ENCODE data around the gene CMIP.

The CMIP gene

GRCh38 chr16:81494434-81494806, 49.8 kb downstream of the CMIP start:
- no peak for TF ChIP-seq EZH2 (IDR thresholded peaks at IDR 0.05; ENCODE audit: borderline replicate concordance, low read depth, low read length, severe bottlenecking)
- TF ChIP-seq CTCF (IDR thresholded peaks at IDR 0.05; ENCODE audit: borderline replicate concordance, extremely low read depth, low read length, poor library complexity, severe bottlenecking) = no peak
- Histone ChIP-seq H3K4me2 (ENCODE audit: insufficient read depth, low read length) (no peak overlapping the region), H3K4me1 (ENCODE audit: insufficient read depth, low read length) (no peaks in the 10 kb centered on the region; the same call in 1 of the 2 replicates), H3K27me3 (ENCODE audit: insufficient read depth, low read length, poor library complexity) (no peaks in the 10 kb centered on the region), H4K20me1 (ENCODE audit: insufficient read depth, low read length) (peaks cover 95% of the 10 kb centered on the region), H3K4me3 (ENCODE audit: low read depth in 1 of 2, low read length in 2 of 2) (no peak overlapping the region), H3K9me3 (ENCODE audit: insufficient read depth, low read length, severe bottlenecking) (no peaks in the 10 kb centered on the region), H3K79me2 (ENCODE audit: insufficient read depth, low read length) (peaks cover 99% of the 10 kb centered on the region), H3K27ac (ENCODE audit: low read length) (no peak overlapping the region), H3K36me3 (ENCODE audit: insufficient read depth, low read length) (peaks cover 19% of the 10 kb centered on the region; the same call in 1 of the 2 replicates), H2AFZ (ENCODE audit: low read depth, low read length) (no peak overlapping the region), H3K9ac (ENCODE audit: low read depth, low read length) (no peak overlapping the region)
- ATAC-seq (ENCODE audit: insufficient read depth, low read depth) = no peak
- no peak for DNase-seq

GRCh38 chr16:81494888-81495287, 50.3 kb downstream of the CMIP start:
- Histone ChIP-seq H3K4me2 (ENCODE audit: insufficient read depth, low read length) (no peak overlapping the region), H3K27me3 (ENCODE audit: insufficient read depth, low read length, poor library complexity) (no peaks in the 10 kb centered on the region), H3K27ac (ENCODE audit: low read length) (no peak overlapping the region), H4K20me1 (ENCODE audit: insufficient read depth, low read length) (peaks cover 95% of the 10 kb centered on the region), H3K4me3 (ENCODE audit: low read depth in 1 of 2, low read length in 2 of 2) (no peak overlapping the region), H3K79me2 (ENCODE audit: insufficient read depth, low read length) (peaks cover 99% of the 10 kb centered on the region), H3K9ac (ENCODE audit: low read depth, low read length) (no peak overlapping the region), H3K4me1 (ENCODE audit: insufficient read depth, low read length) (peaks cover 3% of the 10 kb centered on the region), H3K36me3 (ENCODE audit: insufficient read depth, low read length) (peaks cover 19% of the 10 kb centered on the region; the same call in 1 of the 2 replicates), H2AFZ (ENCODE audit: low read depth, low read length) (no peak overlapping the region), H3K9me3 (ENCODE audit: insufficient read depth, low read length, severe bottlenecking) (no peaks in the 10 kb centered on the region)
- no peak for TF ChIP-seq CTCF (IDR thresholded peaks at IDR 0.05; ENCODE audit: borderline replicate concordance, extremely low read depth, low read length, poor library complexity, severe bottlenecking)
- no peak for ATAC-seq (ENCODE audit: insufficient read depth, low read depth)
- DNase-seq = no peak

DNA sequence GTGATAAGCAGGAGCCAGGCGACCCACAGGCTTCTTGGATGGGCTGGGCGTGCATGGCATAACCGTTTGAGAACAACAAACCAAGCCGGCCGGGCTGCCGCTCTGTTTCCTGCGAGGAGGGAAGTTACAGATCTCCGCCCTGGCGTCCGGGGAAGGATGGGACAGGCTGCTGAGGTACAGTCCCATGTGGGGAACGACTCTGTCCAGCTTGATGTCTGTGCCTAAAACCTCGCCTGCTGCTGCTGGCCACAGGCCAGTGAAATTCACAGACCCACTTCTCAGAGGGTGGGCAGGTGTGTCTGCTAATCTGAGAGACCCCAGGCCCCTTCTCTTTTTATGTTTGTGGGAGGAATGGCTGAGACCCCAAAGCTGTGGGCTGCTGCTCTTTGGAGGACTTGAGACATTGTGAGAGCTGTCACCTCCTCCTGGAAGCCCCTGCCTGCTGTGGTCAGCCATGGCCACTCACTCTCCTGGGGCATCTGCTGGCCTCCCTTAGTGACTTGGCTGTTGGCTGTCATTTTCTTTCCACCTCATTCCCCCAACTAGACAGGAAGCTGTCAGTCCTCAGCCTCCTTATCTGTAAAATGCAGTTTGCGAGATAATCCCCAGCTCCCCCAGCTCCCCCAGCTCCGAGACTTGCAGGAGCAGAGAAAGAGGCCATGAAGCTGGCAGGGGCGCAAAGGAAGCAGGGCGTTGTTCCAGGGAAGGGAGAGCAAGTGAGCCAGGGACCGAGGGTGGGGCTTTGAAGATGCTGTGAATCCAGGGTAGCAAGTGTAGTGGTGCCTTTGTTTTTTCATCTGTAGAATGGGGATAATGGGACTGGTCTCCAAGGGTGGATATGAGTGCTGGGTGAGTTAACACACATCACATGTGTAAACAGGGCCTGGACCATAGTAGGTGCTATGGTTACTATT, 51.0 kb downstream of the CMIP start:
- ATAC-seq (ENCODE audit: insufficient read depth, low read depth) (no peak), DNase-seq (no peak)
- Histone ChIP-seq H4K20me1 (ENCODE audit: insufficient read depth, low read length) (peaks cover 91% of the 10 kb centered on the region), H3K27me3 (ENCODE audit: insufficient read depth, low read length, poor library complexity) (no peaks in the 10 kb centered on the region), H3K9ac (ENCODE audit: low read depth, low read length) (no peak overlapping the region), H3K9me3 (ENCODE audit: insufficient read depth, low read length, severe bottlenecking) (no peaks in the 10 kb centered on the region), H3K36me3 (ENCODE audit: insufficient read depth, low read length) (peaks cover 19% of the 10 kb centered on the region; the same call in 1 of the 2 replicates), H3K4me1 (ENCODE audit: insufficient read depth, low read length) (peaks cover 5% of the 10 kb centered on the region), H2AFZ (ENCODE audit: low read depth, low read length) (no peak overlapping the region), H3K4me2 (ENCODE audit: insufficient read depth, low read length) (no peak overlapping the region), H3K27ac (ENCODE audit: low read length) (no peak overlapping the region; the same call in 1 of the 2 replicates), H3K4me3 (ENCODE audit: low read depth in 1 of 2, low read length in 2 of 2) (no peak overlapping the region), H3K79me2 (ENCODE audit: insufficient read depth, low read length) (peaks cover 95% of the 10 kb centered on the region)
- TF ChIP-seq EZH2 (IDR thresholded peaks at IDR 0.05; ENCODE audit: borderline replicate concordance, low read depth, low read length, severe bottlenecking) = no peak
- no peak for TF ChIP-seq CTCF (IDR thresholded peaks at IDR 0.05; ENCODE audit: borderline replicate concordance, extremely low read depth, low read length, poor library complexity, severe bottlenecking)
